H9 (cell line): ENCODE data around the gene TEX51. TPM values are rescaled to one million over a fixed set of nuclear protein-coding genes. Genes with fewer than 3 reads are reported as not detected.

Experiments used
- DNase-seq: peaks from one replicate; pipeline ENCODE4 v3.0.0-alpha.2; 2017
- H2AFZ ChIP-seq: one replicate; pipeline ENCODE4 v1.6.1; 2013; ENCODE audit warnings: mild to moderate bottlenecking, low read length, control low read depth, moderate library complexity
- H2AK5ac ChIP-seq: 2 replicates; pipeline ENCODE4 v1.6.1; 2013; ENCODE audit warnings: low read length, control low read depth, mixed read lengths; ENCODE audit not compliant: insufficient read length
- H2BK120ac ChIP-seq: one replicate; pipeline ENCODE4 v1.6.1; 2013; ENCODE audit warnings: low read depth, mild to moderate bottlenecking, low read length, control low read depth, inconsistent platforms; ENCODE audit not compliant: poor library complexity, severe bottlenecking
- H2BK12ac ChIP-seq: 2 replicates; pipeline ENCODE4 v1.6.1; 2013; ENCODE audit warnings: low read length, control low read depth, mixed read lengths, low read depth; ENCODE audit not compliant: insufficient read length
- H2BK15ac ChIP-seq: 2 replicates; pipeline ENCODE4 v1.6.1; 2013; ENCODE audit warnings: low read depth, low read length, control low read depth
- H2BK20ac ChIP-seq: one replicate; pipeline ENCODE4 v1.6.1; 2013; ENCODE audit warnings: low read depth, mild to moderate bottlenecking, low read length, control low read depth, inconsistent platforms; ENCODE audit not compliant: poor library complexity, severe bottlenecking
- H2BK5ac ChIP-seq: 2 replicates; pipeline ENCODE4 v1.6.1; 2013; ENCODE audit warnings: low read length, control low read depth, mixed read lengths; ENCODE audit not compliant: insufficient read length
- H3K14ac ChIP-seq: 2 replicates; pipeline ENCODE4 v1.6.1; 2013; ENCODE audit warnings: low read length, control low read depth; ENCODE audit not compliant: insufficient read depth
- H3K18ac ChIP-seq: 2 replicates; pipeline ENCODE4 v1.6.1; 2013; ENCODE audit warnings: low read depth, mild to moderate bottlenecking, mixed read lengths, low read length, control low read depth; ENCODE audit not compliant: insufficient read length
- H3K23ac ChIP-seq: 2 replicates; pipeline ENCODE4 v1.6.1; 2013; ENCODE audit warnings: low read length, control low read depth, mixed read lengths, low read depth; ENCODE audit not compliant: insufficient read length
- H3K23me2 ChIP-seq: 2 replicates; pipeline ENCODE4 v1.6.1; 2013; ENCODE audit warnings: low read depth, mild to moderate bottlenecking, mixed read lengths, low read length, control low read depth; ENCODE audit not compliant: insufficient read length, poor library complexity, severe bottlenecking
- H3K27ac ChIP-seq: 2 replicates; pipeline ENCODE4 v1.5.1; 2013; ENCODE audit warnings: low read length, control low read depth, mixed read lengths, low read depth; ENCODE audit not compliant: insufficient read length
- H3K27me3 ChIP-seq: 2 replicates; pipeline ENCODE4 v1.6.1; 2013; ENCODE audit warnings: low read length, control low read depth, inconsistent platforms; ENCODE audit not compliant: insufficient read depth
- H3K4ac ChIP-seq: 2 replicates; pipeline ENCODE4 v1.6.1; 2013; ENCODE audit warnings: low read depth, mild to moderate bottlenecking, control low read depth, inconsistent platforms, low read length, moderate library complexity
- H3K4me1 ChIP-seq: 2 replicates; pipeline ENCODE4 v1.6.1; 2013; ENCODE audit warnings: low read length, control low read depth, inconsistent platforms; ENCODE audit not compliant: insufficient read depth
- H3K4me2 ChIP-seq: 2 replicates; pipeline ENCODE4 v1.6.1; 2013; ENCODE audit warnings: low read length, control low read depth, mixed read lengths; ENCODE audit not compliant: insufficient read length, insufficient read depth
- H3K56ac ChIP-seq: 2 replicates; pipeline ENCODE4 v1.6.1; 2013; ENCODE audit warnings: low read depth, mild to moderate bottlenecking, mixed read lengths, low read length, control low read depth; ENCODE audit not compliant: insufficient read length
- H3K79me1 ChIP-seq: 2 replicates; pipeline ENCODE4 v1.6.1; 2013; ENCODE audit warnings: low read depth, mild to moderate bottlenecking, moderate library complexity, low read length, control low read depth, inconsistent platforms; ENCODE audit not compliant: insufficient read depth, poor library complexity, severe bottlenecking
- H3K79me2 ChIP-seq: 2 replicates; pipeline ENCODE4 v1.6.1; 2013; ENCODE audit warnings: low read length, control low read depth, inconsistent platforms; ENCODE audit not compliant: insufficient read depth
- H3K9ac ChIP-seq: 2 replicates; pipeline ENCODE4 v1.6.1; 2013; ENCODE audit warnings: low read length, control low read depth, mixed read lengths; ENCODE audit not compliant: insufficient read length; ENCODE audit errors: extremely low read depth
- H3K9me3 ChIP-seq: one replicate; pipeline ENCODE4 v1.6.1; 2013; ENCODE audit warnings: low read depth, low read length, inconsistent platforms; ENCODE audit not compliant: control insufficient read depth
- H3T11ph ChIP-seq: one replicate; pipeline ENCODE4 v1.6.1; 2013; ENCODE audit warnings: mild to moderate bottlenecking, low read length, control low read depth, inconsistent platforms
- H4K20me1 ChIP-seq: one replicate; pipeline ENCODE4 v1.6.1; 2013; ENCODE audit not compliant: control insufficient read depth, insufficient read length, insufficient read depth
- H4K5ac ChIP-seq: 2 replicates; pipeline ENCODE4 v1.6.1; 2013; ENCODE audit warnings: low read depth, mild to moderate bottlenecking, mixed read lengths, low read length, control low read depth; ENCODE audit not compliant: insufficient read length
- H4K8ac ChIP-seq: replicated peaks from 2 replicates; pipeline ENCODE4 v1.6.1; 2013; ENCODE audit warnings: low read length, control low read depth, mixed read lengths, low read depth; ENCODE audit not compliant: insufficient read length
- H4K91ac ChIP-seq: 2 replicates; pipeline ENCODE4 v1.6.1; 2013; ENCODE audit warnings: low read depth, mild to moderate bottlenecking, moderate library complexity, mixed read lengths, low read length, control low read depth; ENCODE audit not compliant: insufficient read length
- H3K27ac Mint-ChIP-seq, 3 experiments: 2 replicates in 2 of 3; 3 replicates in 1 of 3; pipeline ENCODE4 v1.8.0; 2020 to 2021; ENCODE audit warnings: mixed read lengths in 3 of 3, mild to moderate bottlenecking in 1 of 3, moderate library complexity in 1 of 3
- H3K27me3 Mint-ChIP-seq: 2 replicates; pipeline ENCODE4 v1.8.0; 2021; ENCODE audit warnings: low read depth, mild to moderate bottlenecking, moderate library complexity, mixed read lengths
- H3K36me3 Mint-ChIP-seq, 3 experiments: 2 replicates in 2 of 3; 3 replicates in 1 of 3; pipeline ENCODE4 v1.8.0; 2020 to 2021; ENCODE audit warnings: low read depth in 3 of 3, mixed read lengths in 3 of 3; ENCODE audit not compliant: insufficient read depth in 1 of 3
- H3K4me1 Mint-ChIP-seq, 2 experiments: 2 replicates each; pipeline ENCODE4 v1.8.0; 2020; ENCODE audit warnings: mixed read lengths in 2 of 2
- H3K4me3 Mint-ChIP-seq, 2 experiments: 2 replicates in 1 of 2; 3 replicates in 1 of 2; pipeline ENCODE4 v1.8.0; 2020 to 2021; ENCODE audit warnings: mild to moderate bottlenecking in 2 of 2, mixed read lengths in 2 of 2, moderate library complexity in 1 of 2
- H3K9me3 Mint-ChIP-seq, 2 experiments: 2 replicates in 1 of 2; 3 replicates in 1 of 2; pipeline ENCODE4 v1.8.0; 2020; ENCODE audit warnings: mild to moderate bottlenecking in 2 of 2, mixed read lengths in 2 of 2, moderate library complexity in 1 of 2
- CTCF ChIP-seq: fragments of 200-600 bp; sonication (generic); conservative IDR thresholded peaks from 3 replicates; pipeline ENCODE4 v1.8.0; 2021; ENCODE audit warnings: antibody characterized with exemption, mild to moderate bottlenecking
- WGBS: extraction: QIAGEN DNeasy Blood & Tissue Kit; methylation state at CpG from one replicate; pipeline ENCODE4 v1.1.7; 2013; ENCODE audit warnings: missing lambda C conversion rate, low lambda C conversion rate, mixed read lengths; ENCODE audit not compliant: insufficient read length; ENCODE audit errors: extremely low coverage; 5-methylcytosine and 5-hydroxymethylcytosine counted together
- total RNA-seq: library from RNA; stranded (reverse); gene quantifications from 2 replicates; pipeline ENCODE4 v1.2.1, GENCODE V29; 2021

Gene TEX51
- total RNA-seq, 1 experiment from 2014 or later: not detected

DNA sequence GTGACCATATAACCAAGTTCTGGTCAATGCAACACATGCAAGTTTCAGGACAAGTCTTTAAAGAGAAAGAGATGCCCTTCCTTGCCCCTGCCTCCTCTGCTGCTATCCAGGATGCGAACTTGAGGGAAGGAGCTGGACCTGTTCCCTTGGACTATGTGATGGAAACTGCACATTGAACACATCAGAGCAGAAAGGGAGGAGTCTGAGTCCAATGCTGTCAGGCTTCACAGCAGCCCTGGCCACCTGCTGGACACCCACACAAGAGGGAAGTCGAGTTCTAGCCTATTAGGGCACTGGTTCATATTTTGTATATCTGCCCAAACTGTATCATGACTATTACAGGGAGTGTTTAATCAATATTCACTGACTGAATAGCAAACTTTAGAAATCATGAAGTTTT lies 38.3 kb upstream of the TEX51 start:
- Histone ChIP-seq H2AK5ac (no peak overlapping the region), H2BK15ac (no peak overlapping the region), H3K18ac (no peak overlapping the region), H3K79me1 (no peaks in the 10 kb centered on the region), H3K4me1 (no peaks in the 10 kb centered on the region), H3K14ac (no peak overlapping the region), H3K79me2 (no peaks in the 10 kb centered on the region), H2BK120ac (no peak overlapping the region), H3K4me2 (no peak overlapping the region), H4K20me1 (no peaks in the 10 kb centered on the region), H4K91ac (no peak overlapping the region), H3T11ph (no peak overlapping the region), H3K23me2 (no peaks in the 10 kb centered on the region), H3K9ac (no peak overlapping the region), H3K4ac (no peak overlapping the region), H4K5ac (no peak overlapping the region), H2BK5ac (no peak overlapping the region), H3K56ac (no peak overlapping the region), H3K27ac (no peak overlapping the region), H4K8ac (no peak overlapping the region), H3K9me3 (no peaks in the 10 kb centered on the region), H2BK20ac (no peak overlapping the region), H2AFZ (no peak overlapping the region), H3K27me3 (no peaks in the 10 kb centered on the region), H2BK12ac (no peak overlapping the region), H3K23ac (no peak overlapping the region)
- H3K9me3 Mint-ChIP-seq: peaks cover 4 to 7% of the 10 kb centered on the region in 2 experiments
- WGBS: no CpG with 5 or more reads among the region's 2 CpGs
- 0 out of 4 replicates have a peak, but pooled peaks cover 2 to 3% of the 10 kb centered on the region in 2 experiments for H3K4me1 Mint-ChIP-seq
- no peak for DNase-seq
- H3K27ac Mint-ChIP-seq: no peak overlapping the region
- TF ChIP-seq CTCF: no peak
- peaks cover under 1 to 5% (median under 1%) of the 10 kb centered on the region in 3 experiments; a peak in 3 of 7 replicates for H3K36me3 Mint-ChIP-seq
- no peak overlapping the region for H3K4me3 Mint-ChIP-seq
- H3K27me3 Mint-ChIP-seq: peaks cover 1% of the 10 kb centered on the region; the same call in 1 of the 2 replicates
